ENCODE measurements around the gene KCNAB3.
"Not testable (repeated sequence)": the region's sequence is repeated elsewhere in the genome, so short reads cannot be mapped to it uniquely, and the experiment has no call there.

The KCNAB3 gene

DNA sequence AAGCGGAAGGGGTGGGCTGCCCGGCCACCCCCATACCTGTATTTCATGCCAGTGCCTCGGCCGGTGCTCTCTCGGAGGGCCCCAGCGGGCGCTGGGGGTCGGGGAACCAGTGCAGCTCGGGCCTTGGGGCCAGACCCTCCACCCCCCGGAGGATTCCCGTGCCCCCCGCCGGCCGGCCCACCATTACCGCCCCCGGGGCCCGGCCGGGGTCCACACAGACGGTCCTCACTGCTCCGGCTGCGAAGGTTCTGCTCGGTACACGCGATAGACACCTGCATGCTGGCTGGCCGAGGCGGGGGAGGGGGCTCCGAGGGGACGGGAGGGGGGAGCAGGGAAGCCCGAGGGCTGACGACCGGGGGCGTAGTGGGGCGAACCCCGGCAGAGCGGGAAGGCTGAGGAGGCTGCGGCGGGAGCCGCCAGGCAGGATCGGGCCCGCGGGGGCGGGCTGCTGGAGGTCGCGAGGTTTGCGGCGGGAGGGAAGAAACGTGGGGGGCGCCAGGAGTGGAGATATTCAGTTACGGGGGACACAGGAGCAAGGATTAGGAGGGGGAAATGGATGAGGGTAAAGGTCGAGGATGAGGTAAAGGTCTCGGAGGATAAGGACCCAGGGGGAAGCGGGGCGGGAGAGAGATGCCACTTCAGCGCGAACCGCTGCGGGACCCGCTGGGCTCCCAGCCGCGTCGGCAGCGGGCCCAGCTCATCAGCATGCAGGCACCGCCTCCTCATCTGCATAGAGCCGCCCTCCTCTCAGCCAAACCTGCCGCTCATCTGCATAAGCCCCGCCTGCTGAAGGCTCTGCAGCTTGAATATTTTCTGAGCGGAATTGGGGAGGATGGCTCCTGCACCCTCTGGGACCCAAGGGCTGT is at the start of gene KCNAB3:
KCNAB3 (minus strand) TSS at position 699 of the 866 bp plus-strand sequence; CDS start at position 278, 421 bp downstream.
- in situ Hi-C loops (cut with MboI; ENCODE audit: low pct_unique_long_range_greater_than_20kb, low sequenced_read_pairs): no loop called here
- DNase-seq: no peak

DNA sequence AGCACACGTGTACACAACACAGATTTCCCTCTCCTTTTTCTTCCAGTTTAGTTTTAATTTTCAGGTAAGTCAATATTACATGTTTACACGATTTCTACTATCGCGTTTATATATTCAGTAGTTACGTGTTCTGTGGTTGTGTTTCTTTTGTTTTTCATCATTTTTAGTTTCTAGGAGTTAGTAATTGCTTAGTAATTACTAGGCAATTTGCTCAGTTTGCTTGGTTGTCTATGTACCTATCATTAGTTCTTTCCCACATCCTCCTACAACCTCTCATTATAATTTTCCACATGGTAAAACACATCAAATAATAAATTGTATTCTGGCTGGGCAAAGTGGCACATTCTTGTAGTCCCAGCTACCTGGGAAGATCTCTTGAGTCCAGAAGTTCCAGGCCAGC is 48.1 kb upstream of the KCNAB3 start:
- no peak for DNase-seq
- in situ Hi-C loops (cut with MboI; ENCODE audit: low pct_unique_long_range_greater_than_20kb, low sequenced_read_pairs): no loop called here

DNA sequence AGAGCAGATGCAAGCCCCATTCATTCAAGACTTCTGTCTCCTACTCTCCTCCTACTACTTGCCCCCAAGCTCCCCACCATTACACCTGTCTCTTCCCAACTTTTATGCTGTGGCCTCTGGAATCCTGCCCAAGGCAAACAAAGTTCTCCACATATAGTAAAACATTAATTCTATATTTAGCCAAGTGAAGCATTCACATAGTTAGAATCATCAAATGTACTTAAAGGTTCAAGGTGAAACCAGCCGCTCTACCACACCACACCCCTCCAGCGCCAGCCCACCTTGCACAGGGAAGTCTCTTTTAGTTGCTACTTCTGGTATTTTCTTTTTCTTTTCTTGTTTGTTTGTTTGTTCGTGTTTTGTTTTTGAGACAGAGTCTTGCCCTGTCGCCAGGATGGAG is 47.4 kb upstream of the KCNAB3 start:
- no peak for DNase-seq
- in situ Hi-C loops (cut with MboI; ENCODE audit: low pct_unique_long_range_greater_than_20kb, low sequenced_read_pairs): no loop called here

GRCh38 chr17:7974638-7975131 is 45.0 kb upstream of the KCNAB3 start:
- DNase-seq: no peak
- in situ Hi-C loops (cut with MboI; ENCODE audit: low pct_unique_long_range_greater_than_20kb, low sequenced_read_pairs): no loop called here

DNA sequence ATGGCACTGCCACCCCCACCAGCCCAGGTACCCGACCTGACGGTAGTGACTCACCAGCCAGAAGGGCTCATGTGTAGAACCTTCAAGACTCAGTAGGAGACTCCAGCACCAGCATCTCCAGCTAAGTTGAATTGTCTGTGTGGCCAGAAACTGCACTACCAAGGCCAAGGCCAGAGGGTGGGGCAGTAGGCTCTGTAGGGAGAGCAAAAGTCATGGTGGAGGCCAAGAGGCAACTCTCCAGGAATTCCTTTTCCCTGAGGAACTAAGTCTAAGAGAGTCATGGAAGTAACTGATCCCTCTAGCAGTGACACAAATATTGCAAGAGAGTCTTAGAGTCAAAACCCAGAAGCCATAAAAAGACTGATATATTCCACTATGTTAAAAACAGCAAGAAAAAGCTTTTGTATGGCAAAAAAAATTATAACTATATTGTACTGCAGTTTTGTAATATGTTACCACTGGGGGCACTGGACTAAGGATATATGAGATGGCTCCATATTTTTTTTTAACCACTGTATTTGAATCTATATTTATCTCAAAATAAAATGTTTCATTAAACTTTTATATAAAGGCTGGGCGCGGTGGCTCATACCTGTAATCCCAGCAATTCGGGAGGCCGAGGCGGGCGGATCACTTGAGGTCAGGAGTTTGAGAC is 42.6 kb upstream of the KCNAB3 start:
- in situ Hi-C loops (cut with MboI; ENCODE audit: low pct_unique_long_range_greater_than_20kb, low sequenced_read_pairs): no loop called here
- no peak for DNase-seq

- no peak for DNase-seq
- in situ Hi-C loops (cut with MboI; ENCODE audit: low pct_unique_long_range_greater_than_20kb, low sequenced_read_pairs): no loop called here
Observed at GRCh38 chr17:7971651-7972050, 42.0 kb upstream of the KCNAB3 start.

DNA sequence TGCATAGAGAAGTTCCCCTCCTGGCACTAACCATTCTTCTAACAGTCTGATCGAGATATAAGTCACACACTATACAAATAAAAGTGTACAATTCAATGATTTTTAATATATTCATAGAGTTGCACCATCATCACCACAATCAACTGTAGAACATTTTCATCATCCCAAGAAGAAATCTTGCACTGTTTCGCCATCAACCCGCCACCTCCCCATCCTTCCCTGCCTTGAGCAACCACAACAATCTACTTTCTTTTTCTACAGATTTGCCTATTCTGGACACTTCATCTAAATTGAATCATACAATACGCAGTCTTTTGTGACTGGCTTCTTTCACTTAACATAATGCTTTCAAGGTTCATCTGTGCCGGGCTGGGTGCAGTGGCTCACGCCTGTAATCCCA is 39.8 kb upstream of the KCNAB3 start:
- in situ Hi-C loops (cut with MboI; ENCODE audit: low pct_unique_long_range_greater_than_20kb, low sequenced_read_pairs): no loop called here
- no peak for DNase-seq

DNA sequence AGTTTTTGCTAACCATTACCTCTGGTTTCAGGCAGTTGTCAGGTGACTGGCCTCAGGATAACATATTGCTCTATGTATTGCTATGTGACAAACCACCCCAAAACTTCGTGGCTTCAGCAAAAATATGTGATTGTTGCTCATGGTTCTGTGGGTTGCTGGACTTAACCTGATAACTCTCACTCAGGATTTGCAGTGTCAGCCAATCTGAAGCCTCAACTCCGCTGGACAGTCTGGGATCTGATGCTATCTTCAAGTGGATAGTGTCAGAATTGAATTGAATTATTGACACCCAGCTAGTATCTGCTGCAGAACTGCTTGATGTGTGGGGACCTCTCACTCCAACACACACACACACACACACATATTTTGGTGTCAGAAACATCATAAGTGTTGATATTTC is 38.1 kb upstream of the KCNAB3 start:
- in situ Hi-C loops (cut with MboI; ENCODE audit: low pct_unique_long_range_greater_than_20kb, low sequenced_read_pairs): no loop called here

GRCh38 chr17:7961421-7961820 is 31.8 kb upstream of the KCNAB3 start:
- in situ Hi-C loops (cut with MboI; ENCODE audit: low pct_unique_long_range_greater_than_20kb, low sequenced_read_pairs): no loop called here
- DNase-seq: no peak

More for the DNA sequence above, 38.1 kb upstream of the KCNAB3 start:
- no peak for DNase-seq

- in situ Hi-C loops (cut with MboI; ENCODE audit: low pct_unique_long_range_greater_than_20kb, low sequenced_read_pairs): no loop called here
Observed at GRCh38 chr17:7959503-7960253, 30.0 kb upstream of the KCNAB3 start.

GRCh38 chr17:7956228-7956965 is 26.7 kb upstream of the KCNAB3 start:
- in situ Hi-C loops (cut with MboI; ENCODE audit: low pct_unique_long_range_greater_than_20kb, low sequenced_read_pairs): no loop called here
- DNase-seq: no peak

More at GRCh38 chr17:7959503-7960253, 30.0 kb upstream of the KCNAB3 start:
- no peak for DNase-seq

DNA sequence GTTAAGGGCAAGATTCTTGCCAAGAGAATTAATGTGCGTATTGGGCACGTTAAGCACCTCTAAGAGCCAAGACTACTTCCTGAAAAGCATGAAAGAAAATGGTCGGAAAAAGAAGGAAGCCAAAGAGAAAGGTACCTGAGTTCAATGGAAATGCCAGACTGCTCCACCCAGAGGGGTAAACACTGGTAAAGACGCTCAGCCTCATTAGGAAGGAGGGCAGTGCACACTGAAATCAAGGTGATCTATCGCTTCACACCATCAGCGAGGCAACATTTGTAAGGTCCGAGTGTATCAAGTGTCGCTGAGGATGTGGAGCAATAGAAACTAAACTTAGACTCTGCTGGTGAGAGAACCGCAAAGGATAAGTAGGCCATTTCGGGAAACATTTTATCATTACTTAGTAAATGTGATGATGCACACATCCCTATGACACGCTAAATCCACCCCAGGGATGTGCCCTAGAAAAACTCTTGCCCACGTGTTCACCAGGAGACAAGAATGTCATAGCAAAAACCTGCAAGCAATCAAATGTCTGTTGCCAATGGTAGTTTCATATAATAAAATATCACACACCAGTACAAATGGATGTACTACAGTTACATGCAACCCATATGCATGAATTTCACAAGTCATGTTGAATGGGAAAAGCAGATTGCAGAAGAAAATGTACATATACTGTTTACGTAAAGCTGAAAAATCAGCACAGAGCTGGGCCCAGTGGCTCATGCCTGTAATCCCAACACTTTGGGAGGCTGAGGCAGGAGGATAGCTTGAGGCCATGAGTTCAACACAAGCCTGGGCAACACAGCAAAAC is 26.0 kb upstream of the KCNAB3 start:
- no peak for DNase-seq
- in situ Hi-C loops (cut with MboI; ENCODE audit: low pct_unique_long_range_greater_than_20kb, low sequenced_read_pairs): no loop called here

DNA sequence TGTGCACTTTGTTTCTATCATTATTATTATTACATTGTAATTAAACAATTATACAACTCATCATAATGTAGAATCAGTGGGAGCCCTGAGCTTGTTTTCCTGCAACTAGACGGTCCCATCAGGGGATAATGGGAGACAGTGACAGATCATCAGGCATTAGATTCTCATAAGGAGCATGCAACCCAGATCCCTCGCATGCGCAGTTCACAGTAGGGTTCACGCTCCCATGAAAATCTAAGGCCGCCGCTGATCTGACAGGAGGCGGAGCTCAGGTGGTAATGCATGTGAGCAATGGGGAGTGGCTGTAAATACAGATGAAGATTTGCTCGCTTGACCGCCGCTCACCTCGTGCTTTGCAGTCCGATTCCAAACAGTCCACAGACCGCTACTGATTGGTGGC is 23.6 kb upstream of the KCNAB3 start:
- in situ Hi-C loops (cut with MboI; ENCODE audit: low pct_unique_long_range_greater_than_20kb, low sequenced_read_pairs): not testable (repeated sequence)

GRCh38 chr17:7951143-7951792 is 21.6 kb upstream of the KCNAB3 start:
- no peak for DNase-seq
- in situ Hi-C loops (cut with MboI; ENCODE audit: low pct_unique_long_range_greater_than_20kb, low sequenced_read_pairs): no loop called here

More for the DNA sequence above, 23.6 kb upstream of the KCNAB3 start:
- DNase-seq: not testable (repeated sequence)

- in situ Hi-C loops (cut with MboI; ENCODE audit: low pct_unique_long_range_greater_than_20kb, low sequenced_read_pairs): no loop called here
- no peak for DNase-seq
Observed at GRCh38 chr17:7950578-7950977, 20.9 kb upstream of the KCNAB3 start.

DNA sequence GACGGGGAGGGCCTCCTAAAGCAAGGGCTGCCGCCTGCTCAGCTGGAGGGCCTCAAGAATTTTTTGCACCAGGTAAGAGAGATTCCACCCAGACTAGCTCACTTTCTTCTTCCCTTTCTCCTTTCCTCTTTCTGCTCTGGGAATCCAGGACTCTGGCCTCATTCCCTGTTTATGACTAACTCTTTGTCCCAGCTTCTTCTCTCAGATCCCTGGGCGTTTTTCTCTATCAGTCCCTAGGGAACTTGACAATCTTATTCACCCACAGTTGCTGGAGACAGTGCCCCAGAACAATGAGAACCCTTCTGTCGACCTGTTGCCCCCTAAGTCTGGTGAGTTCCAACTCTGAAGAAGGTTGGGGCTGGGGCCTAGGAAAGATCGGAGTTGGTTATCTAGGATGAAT is 18.0 kb upstream of the KCNAB3 start:
- DNase-seq: no peak

GRCh38 chr17:7946441-7946840 is 16.8 kb upstream of the KCNAB3 start:
- no peak for DNase-seq
- in situ Hi-C loops (cut with MboI; ENCODE audit: low pct_unique_long_range_greater_than_20kb, low sequenced_read_pairs): no loop called here

More for the DNA sequence above, 18.0 kb upstream of the KCNAB3 start:
- in situ Hi-C loops (cut with MboI; ENCODE audit: low pct_unique_long_range_greater_than_20kb, low sequenced_read_pairs): no loop called here

- in situ Hi-C loops (cut with MboI; ENCODE audit: low pct_unique_long_range_greater_than_20kb, low sequenced_read_pairs): no loop called here
- DNase-seq: no peak
Observed at GRCh38 chr17:7945651-7946050, 16.0 kb upstream of the KCNAB3 start.
